Peyer's patch (tissue), 4 donors: ENCODE measurements around the gene SIN3B. TPM values are rescaled to one million over a fixed set of nuclear protein-coding genes. Genes with fewer than 3 reads are reported as not detected.

ENCODE experiments used
- DNase-seq, 3 donors: peaks; one replicate each; pipeline ENCODE4 v3.0.0-alpha.2; 2017 to 2019
- H3K27ac ChIP-seq, 4 donors: fragments of 200-600 bp; sonication (generic); one replicate each; pipeline ENCODE4 v1.5.1; 2016 to 2019
- H3K27me3 ChIP-seq, 2 donors: fragments of 200-600 bp; sonication (generic); one replicate each; pipeline ENCODE4 v1.5.1; 2019
- H3K36me3 ChIP-seq, 3 donors: fragments of 200-600 bp; sonication (generic); one replicate each; pipeline ENCODE4 v1.5.1; 2016 to 2019
- H3K4me1 ChIP-seq, 4 donors: fragments of 200-600 bp; sonication (generic); one replicate each; pipeline ENCODE4 v1.5.1; 2016 to 2019
- H3K4me3 ChIP-seq, 4 donors: fragments of 200-600 bp; sonication (generic); 1 replicate in 3 of 4; 2 replicates in 1 of 4; pipeline ENCODE4 v1.5.1; 2016 to 2019; ENCODE audit warnings: mild to moderate bottlenecking in 1 of 4
- H3K9me3 ChIP-seq, 4 donors: fragments of 200-600 bp; sonication (generic); one replicate each; pipeline ENCODE4 v1.5.1; 2016 to 2019; ENCODE audit warnings: mild to moderate bottlenecking in 1 of 4
- POLR2A ChIP-seq, 2 donors: fragments of 450-650 bp; IDR thresholded peaks; one replicate each; pipeline ENCODE4 v1.5.1; 2017; ENCODE audit warnings: antibody characterized with exemption in 2 of 2, mild to moderate bottlenecking in 2 of 2, moderate library complexity in 2 of 2
- total RNA-seq, 4 donors: library from RNA; depleted of rRNA; stranded (reverse); fragments of >200 nt; gene quantifications; one replicate each; pipeline ENCODE4 v1.1.0, GENCODE V29; 2016
- TF ChIP-seq, protein P1 (sequence below), 6 experiments: fragments of 450-650 bp in 4 of 6; fragments of 200-600 bp in 2 of 6; sonication (generic) in 1 of 6; IDR thresholded peaks; one replicate each; pipeline ENCODE4 v1.5.1; 2017 to 2019; ENCODE audit warnings: antibody characterized with exemption in 6 of 6, mild to moderate bottlenecking in 3 of 6, moderate library complexity in 1 of 6

Gene SIN3B
- total RNA-seq, 4 donors from 2014 or later, result 32.4 to 459 (median 86.2) TPM

- DNase-seq, result peak in 1 of 3 donors; percentile 52
- H3K36me3 ChIP-seq, result no peaks in the 10 kb centered on the region
- no peaks in the 10 kb centered on the region for H3K9me3 ChIP-seq
- TF ChIP-seq, protein P1, sequence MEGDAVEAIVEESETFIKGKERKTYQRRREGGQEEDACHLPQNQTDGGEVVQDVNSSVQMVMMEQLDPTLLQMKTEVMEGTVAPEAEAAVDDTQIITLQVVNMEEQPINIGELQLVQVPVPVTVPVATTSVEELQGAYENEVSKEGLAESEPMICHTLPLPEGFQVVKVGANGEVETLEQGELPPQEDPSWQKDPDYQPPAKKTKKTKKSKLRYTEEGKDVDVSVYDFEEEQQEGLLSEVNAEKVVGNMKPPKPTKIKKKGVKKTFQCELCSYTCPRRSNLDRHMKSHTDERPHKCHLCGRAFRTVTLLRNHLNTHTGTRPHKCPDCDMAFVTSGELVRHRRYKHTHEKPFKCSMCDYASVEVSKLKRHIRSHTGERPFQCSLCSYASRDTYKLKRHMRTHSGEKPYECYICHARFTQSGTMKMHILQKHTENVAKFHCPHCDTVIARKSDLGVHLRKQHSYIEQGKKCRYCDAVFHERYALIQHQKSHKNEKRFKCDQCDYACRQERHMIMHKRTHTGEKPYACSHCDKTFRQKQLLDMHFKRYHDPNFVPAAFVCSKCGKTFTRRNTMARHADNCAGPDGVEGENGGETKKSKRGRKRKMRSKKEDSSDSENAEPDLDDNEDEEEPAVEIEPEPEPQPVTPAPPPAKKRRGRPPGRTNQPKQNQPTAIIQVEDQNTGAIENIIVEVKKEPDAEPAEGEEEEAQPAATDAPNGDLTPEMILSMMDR (IDR thresholded peaks at IDR 0.05), result no peak
- TF ChIP-seq POLR2A (IDR thresholded peaks at IDR 0.05), result no peak
- H3K4me3 ChIP-seq, result peak overlapping the region in 3 of 4 donors; percentile 1 to 40 (median 27)
- H3K4me1 ChIP-seq, result peaks cover 0 to 13% (median 5%) of the 10 kb centered on the region in 4 donors
- H3K27ac ChIP-seq, result peak overlapping the region in 3 of 4 donors; percentile 20 to 67 (median 48)
- H3K27me3 ChIP-seq, result no peaks in the 10 kb centered on the region
Measured at GRCh38 chr19:16825312-16826052, 3.7 kb upstream of the SIN3B start.

GRCh38 chr19:16829822-16830289 is 658 bp downstream of the SIN3B start:
- Histone ChIP-seq H3K4me1 (peaks cover 0 to 21% (median 7%) of the 10 kb centered on the region in 4 donors), H3K27me3 (no peaks in the 10 kb centered on the region), H3K4me3 (peak overlapping the region; percentile 86 to 98 (median 93)), H3K27ac (peak overlapping the region; percentile 75 to 83 (median 80)), H3K9me3 (no peaks in the 10 kb centered on the region), H3K36me3 (peaks cover 0 to 34% (median 0%) of the 10 kb centered on the region in 3 donors)
- DNase-seq, result no peak
- TF ChIP-seq POLR2A (IDR thresholded peaks at IDR 0.05), result no peak
- TF ChIP-seq, protein P1 (IDR thresholded peaks at IDR 0.05), result no peak

DNA sequence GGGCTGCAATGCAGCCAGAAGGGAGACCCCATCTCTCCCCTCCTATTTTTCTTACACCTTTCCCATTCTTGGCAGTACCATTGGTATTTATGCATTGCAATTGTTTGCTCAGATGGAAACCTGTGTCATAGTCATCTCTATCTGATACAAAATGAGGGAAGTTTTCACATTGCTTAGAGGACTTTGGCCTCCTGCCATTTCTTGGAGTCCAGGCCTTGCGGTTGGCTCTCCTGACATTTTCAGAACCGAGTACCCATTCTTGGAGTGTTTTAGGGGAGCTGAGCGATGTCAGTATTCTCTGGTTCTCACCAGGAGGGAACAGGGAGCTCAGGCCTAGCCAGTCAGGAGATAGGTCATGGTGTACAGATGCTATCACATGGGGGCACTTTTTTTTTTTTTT is 1.5 kb downstream of the SIN3B start:
- Histone ChIP-seq H3K36me3 (peaks cover 0 to 42% (median 0%) of the 10 kb centered on the region in 3 donors), H3K27ac (no peak overlapping the region), H3K4me1 (peaks cover 0 to 19% (median 7%) of the 10 kb centered on the region in 4 donors)

DNA sequence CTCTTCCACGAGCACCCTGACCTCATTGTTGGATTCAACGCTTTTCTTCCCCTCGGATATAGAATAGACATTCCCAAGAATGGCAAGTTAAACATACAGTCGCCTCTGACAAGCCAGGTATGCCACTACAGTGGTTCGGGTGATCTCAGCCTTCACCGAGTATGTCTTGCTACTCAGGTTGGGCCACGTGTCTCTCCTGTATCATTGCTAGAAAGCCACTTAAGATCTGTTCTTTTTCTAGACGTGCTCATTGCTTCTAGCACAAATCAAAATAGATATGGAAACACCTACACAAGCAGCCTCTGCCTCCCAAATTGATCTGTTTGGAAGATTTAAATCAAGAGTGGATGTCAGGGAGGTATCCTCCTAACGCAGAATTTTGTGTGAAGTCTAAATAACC is 2.3 kb downstream of the SIN3B start:
- TF ChIP-seq, protein P1 (IDR thresholded peaks at IDR 0.05), result no peak
- no peak for TF ChIP-seq POLR2A (IDR thresholded peaks at IDR 0.05)
- H3K36me3 ChIP-seq, result peaks cover 0 to 49% (median 0%) of the 10 kb centered on the region in 3 donors

More for the DNA sequence above, 1.5 kb downstream of the SIN3B start:
- no peaks in the 10 kb centered on the region for H3K27me3 ChIP-seq
- TF ChIP-seq, protein P1 (IDR thresholded peaks at IDR 0.05), result no peak
- no peak for TF ChIP-seq POLR2A (IDR thresholded peaks at IDR 0.05)
- DNase-seq, result no peak
- H3K9me3 ChIP-seq, result no peaks in the 10 kb centered on the region
- peak overlapping the region in 1 of 4 donors; percentile 86 for H3K4me3 ChIP-seq

GRCh38 chr19:16834747-16835146 is 5.5 kb downstream of the SIN3B start:
- no peaks in the 10 kb centered on the region for H3K27me3 ChIP-seq
- no peak overlapping the region for H3K4me3 ChIP-seq
- TF ChIP-seq, protein P1 (IDR thresholded peaks at IDR 0.05), result no peak
- TF ChIP-seq POLR2A (IDR thresholded peaks at IDR 0.05), result no peak
- H3K36me3 ChIP-seq, result peaks cover 0 to 55% (median 0%) of the 10 kb centered on the region in 3 donors
- no peaks in the 10 kb centered on the region for H3K9me3 ChIP-seq
- no peak for DNase-seq
- H3K4me1 ChIP-seq, result peaks cover 0 to 15% (median 6%) of the 10 kb centered on the region in 4 donors
- peak overlapping the region in 2 of 4 donors; percentile 23 to 65 for H3K27ac ChIP-seq

More for the DNA sequence above, 2.3 kb downstream of the SIN3B start:
- no peaks in the 10 kb centered on the region for H3K9me3 ChIP-seq
- peaks cover 0 to 16% (median 7%) of the 10 kb centered on the region in 4 donors for H3K4me1 ChIP-seq
- H3K4me3 ChIP-seq, result no peak overlapping the region
- H3K27ac ChIP-seq, result no peak overlapping the region
- no peaks in the 10 kb centered on the region for H3K27me3 ChIP-seq
- no peak for DNase-seq
